ENCODE measurements around the gene MSI2.

DNA sequence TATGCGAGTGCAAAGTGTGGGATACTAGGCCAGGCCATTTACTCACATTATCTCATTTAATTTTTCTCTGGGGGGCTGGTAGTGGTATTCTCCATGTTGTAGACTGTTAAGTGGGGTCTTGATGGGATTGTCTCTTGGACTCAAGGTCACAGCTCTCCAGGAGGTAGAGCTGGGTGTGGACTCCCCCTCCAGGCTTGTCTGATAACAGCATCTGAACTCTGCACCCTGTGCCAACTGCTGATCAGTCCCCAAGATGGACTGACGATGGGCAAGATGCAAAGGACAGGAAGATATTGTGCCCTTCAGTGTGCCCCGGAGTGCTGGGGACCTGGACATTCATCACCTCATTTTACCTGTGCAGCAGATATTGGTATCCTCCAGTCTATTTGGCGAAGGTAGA lies 147.8 kb downstream of the MSI2 start:
- TF ChIP-seq, protein P1, sequence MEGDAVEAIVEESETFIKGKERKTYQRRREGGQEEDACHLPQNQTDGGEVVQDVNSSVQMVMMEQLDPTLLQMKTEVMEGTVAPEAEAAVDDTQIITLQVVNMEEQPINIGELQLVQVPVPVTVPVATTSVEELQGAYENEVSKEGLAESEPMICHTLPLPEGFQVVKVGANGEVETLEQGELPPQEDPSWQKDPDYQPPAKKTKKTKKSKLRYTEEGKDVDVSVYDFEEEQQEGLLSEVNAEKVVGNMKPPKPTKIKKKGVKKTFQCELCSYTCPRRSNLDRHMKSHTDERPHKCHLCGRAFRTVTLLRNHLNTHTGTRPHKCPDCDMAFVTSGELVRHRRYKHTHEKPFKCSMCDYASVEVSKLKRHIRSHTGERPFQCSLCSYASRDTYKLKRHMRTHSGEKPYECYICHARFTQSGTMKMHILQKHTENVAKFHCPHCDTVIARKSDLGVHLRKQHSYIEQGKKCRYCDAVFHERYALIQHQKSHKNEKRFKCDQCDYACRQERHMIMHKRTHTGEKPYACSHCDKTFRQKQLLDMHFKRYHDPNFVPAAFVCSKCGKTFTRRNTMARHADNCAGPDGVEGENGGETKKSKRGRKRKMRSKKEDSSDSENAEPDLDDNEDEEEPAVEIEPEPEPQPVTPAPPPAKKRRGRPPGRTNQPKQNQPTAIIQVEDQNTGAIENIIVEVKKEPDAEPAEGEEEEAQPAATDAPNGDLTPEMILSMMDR (IDR thresholded peaks at IDR 0.05) = no peak
- TF ChIP-seq POLR2AphosphoS5 (IDR thresholded peaks at IDR 0.05) (no peak), POLR2A (IDR thresholded peaks at IDR 0.05) (no peak)

Measured in suprapubic skin (tissue), 4 donors.